ENCODE results near the gene FANCE.
"Not testable (repeated sequence)": the region's sequence is repeated elsewhere in the genome, so short reads cannot be mapped to it uniquely, and the experiment has no call there.

FANCE gene

DNA sequence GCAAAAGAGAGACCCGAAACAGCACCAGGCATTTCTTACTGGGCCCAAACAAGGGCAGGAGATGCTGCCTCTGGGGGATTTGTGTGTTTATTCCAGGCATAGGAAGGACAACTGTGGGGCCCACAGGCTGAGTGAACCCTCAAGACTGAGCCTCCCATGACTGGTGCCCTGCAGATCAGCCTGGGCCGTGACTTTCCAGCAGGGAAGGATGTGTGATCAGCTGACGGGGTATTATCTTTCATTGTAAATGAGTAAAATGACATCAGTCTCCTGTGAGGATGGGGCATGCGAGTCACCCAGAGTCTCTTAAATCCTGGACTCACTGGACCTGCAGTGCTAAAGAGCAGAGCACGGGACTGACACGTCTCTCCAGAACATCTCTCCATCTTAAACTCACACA is 48.6 kb downstream of the FANCE start:
- no peak for DNase-seq

- DNase-seq: no peak
Measured at GRCh38 chr6:35501784-35502183, 49.6 kb downstream of the FANCE start.

GRCh38 chr6:35503534-35503933 is 51.4 kb downstream of the FANCE start:
- no peak for DNase-seq

- DNase-seq: no peak
Measured at GRCh38 chr6:35505999-35506412, 53.9 kb downstream of the FANCE start.

- no peak for DNase-seq
Measured at GRCh38 chr6:35506536-35506935, 54.4 kb downstream of the FANCE start.

GRCh38 chr6:35507221-35507620 is 55.1 kb downstream of the FANCE start:
- DNase-seq: no peak

- no peak for DNase-seq
Measured at GRCh38 chr6:35508027-35508426, 55.9 kb downstream of the FANCE start.

GRCh38 chr6:35508542-35508941 is 56.4 kb downstream of the FANCE start:
- no peak for DNase-seq

DNA sequence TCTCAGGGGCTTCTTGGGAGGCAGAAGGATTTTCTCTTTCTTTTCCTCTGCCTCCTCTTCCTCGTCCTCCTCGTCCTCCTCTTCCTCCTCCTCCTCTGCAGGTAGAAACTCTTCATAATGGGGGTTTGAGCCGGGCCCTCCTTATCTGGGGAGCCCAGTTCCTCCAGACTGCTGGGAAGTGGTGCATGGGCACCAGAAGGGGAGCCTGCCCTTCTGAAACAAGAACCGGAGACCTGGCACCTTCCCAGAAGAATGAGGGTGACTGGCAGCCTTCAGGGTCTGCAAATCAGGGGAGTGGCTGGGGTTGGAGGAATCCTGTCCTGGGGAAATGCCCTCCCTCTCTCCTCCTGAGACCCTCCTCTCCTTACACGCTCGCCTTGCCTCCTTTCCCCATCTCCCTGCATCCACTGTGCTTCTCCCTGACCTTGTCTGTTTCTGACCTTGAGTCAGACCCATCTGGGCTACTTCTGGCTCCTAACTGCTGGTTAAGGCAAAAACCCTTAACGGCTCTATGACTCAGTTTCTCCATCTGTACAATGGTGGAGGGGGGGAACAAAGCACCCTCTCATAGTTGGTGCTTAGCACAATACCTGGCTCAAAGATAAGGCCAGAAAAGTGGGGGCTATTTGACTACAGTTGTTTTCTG is 58.9 kb downstream of the FANCE start:
- no peak for DNase-seq

DNA sequence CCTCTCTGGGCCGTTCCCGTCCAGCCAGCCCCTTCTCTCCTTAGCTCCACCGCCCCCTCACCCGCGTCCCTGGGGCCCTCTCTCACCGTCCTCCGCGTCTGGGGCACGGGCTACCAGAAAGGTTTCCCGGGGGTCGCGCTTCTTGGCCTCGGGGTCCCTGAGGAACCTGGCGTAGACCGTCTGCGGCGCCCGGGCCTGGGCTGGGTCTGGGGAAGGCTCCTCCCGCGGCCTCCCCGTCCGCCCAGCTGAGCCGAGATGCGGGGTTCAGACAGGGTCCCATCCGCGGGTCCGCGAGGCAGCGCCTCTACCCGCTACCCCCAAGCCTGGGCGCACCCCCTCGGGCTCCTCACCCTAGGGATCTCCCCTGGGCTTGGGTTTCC is 59.4 kb downstream of the FANCE start:
- no peak for DNase-seq

- DNase-seq: no peak
Measured at GRCh38 chr6:35512006-35512405, 59.9 kb downstream of the FANCE start.

- no peak for DNase-seq
Measured at GRCh38 chr6:35512740-35513139, 60.6 kb downstream of the FANCE start, which contains the start of gene TULP1. TSS of gene TULP1 (minus strand) at chr6:35512896. CDS start at chr6:35512858, 38 bp downstream.

DNA sequence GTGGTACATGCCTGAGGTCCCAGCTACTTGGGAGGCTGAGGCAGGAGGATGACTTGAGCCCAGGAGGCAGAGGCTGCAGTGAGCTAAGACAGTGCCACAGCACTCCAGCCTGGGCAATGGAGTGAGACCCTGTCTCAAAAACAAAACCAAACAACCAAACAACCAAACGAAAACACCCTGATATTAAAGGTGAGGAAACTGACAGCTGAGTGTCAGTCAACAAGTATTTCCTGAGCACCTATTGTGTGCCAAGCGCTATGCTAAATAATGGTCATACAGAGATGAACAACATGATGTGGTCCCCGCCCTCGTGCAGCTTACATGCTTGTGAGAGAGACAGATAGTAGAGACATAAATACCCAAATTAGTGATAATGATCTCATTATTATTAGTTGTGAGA is 62.4 kb downstream of the FANCE start:
- DNase-seq: no peak

DNA sequence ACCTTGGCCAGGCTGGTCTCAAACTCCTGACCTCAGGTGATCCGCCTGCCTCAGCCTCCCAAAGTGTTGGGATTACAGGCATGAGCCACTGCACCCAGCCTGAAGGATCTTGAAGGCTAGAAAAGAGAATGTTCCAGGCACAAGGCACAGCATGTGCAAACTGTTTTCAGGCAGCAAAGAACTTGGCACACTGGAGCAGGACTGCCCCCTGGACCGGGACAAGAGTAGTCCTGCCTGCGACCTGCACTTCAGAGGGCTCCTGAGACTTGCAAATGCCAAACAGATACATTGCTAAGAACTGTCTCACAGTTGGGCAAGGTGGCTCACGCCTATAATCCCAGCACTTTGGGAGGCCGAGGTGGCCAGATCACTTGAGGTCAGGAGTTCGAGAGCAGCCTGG is 63.8 kb downstream of the FANCE start:
- not testable (repeated sequence) for DNase-seq
